HepG2 (cell line): ENCODE data around the gene ABCF1. TPM values are rescaled to one million over a fixed set of nuclear protein-coding genes. Genes with fewer than 3 reads are reported as not detected.

ENCODE experiments used
- ATAD3A ChIP-seq: sonication (generic); formaldehyde crosslinking; IDR thresholded peaks from 2 replicates; pipeline ENCODE4 v1.4.0; 2020; ENCODE audit warnings: missing genetic modification reagents
- DPF2 ChIP-seq: sonication (generic); formaldehyde crosslinking; IDR thresholded peaks from 2 replicates; pipeline ENCODE4 v1.4.0; 2020; ENCODE audit warnings: mild to moderate bottlenecking, low read depth, missing genetic modification reagents, borderline replicate concordance
- ERF ChIP-seq: IDR thresholded peaks from 2 replicates; pipeline ENCODE4 v1.6.1; 2018; ENCODE audit warnings: missing biosample characterization, missing genetic modification reagents
- HOXA5 ChIP-seq: sonication (generic); formaldehyde crosslinking; IDR thresholded peaks from 2 replicates; pipeline ENCODE4 v1.4.0; 2020; ENCODE audit warnings: missing genetic modification reagents
- MED8 ChIP-seq: sonication (generic); formaldehyde crosslinking; IDR thresholded peaks from 2 replicates; pipeline ENCODE4 v1.8.1; 2023; ENCODE audit warnings: mild to moderate bottlenecking, missing genetic modification reagents; ENCODE audit not compliant: insufficient replicate concordance
- MLXIP ChIP-seq: sonication (generic); formaldehyde crosslinking; IDR thresholded peaks from 2 replicates; pipeline ENCODE4 v1.9.0; 2021; ENCODE audit warnings: missing genetic modification reagents, borderline replicate concordance
- PHF20 ChIP-seq: sonication (generic); formaldehyde crosslinking; IDR thresholded peaks from 2 replicates; pipeline ENCODE4 v1.5.0; 2020; ENCODE audit warnings: mild to moderate bottlenecking, missing genetic modification reagents
- RARG ChIP-seq: sonication (generic); formaldehyde crosslinking; IDR thresholded peaks from 2 replicates; pipeline ENCODE4 v1.4.0; 2020; ENCODE audit warnings: low read depth, mild to moderate bottlenecking, missing genetic modification reagents
- SOX6 ChIP-seq, 2 experiments: fragments of 450-650 bp in 1 of 2; sonication (generic) in 1 of 2; formaldehyde crosslinking in 1 of 2; IDR thresholded peaks; 2 replicates each; pipeline versions ENCODE4 v1.4.0 to v1.6.1; 2017 to 2020; ENCODE audit warnings: antibody characterized with exemption in 1 of 2, mild to moderate bottlenecking in 1 of 2, missing genetic modification reagents in 1 of 2
- THAP8 ChIP-seq: sonication (generic); formaldehyde crosslinking; IDR thresholded peaks from 2 replicates; pipeline ENCODE4 v1.5.1; 2020; ENCODE audit warnings: missing genetic modification reagents, mild to moderate bottlenecking, borderline replicate concordance
- TSC22D2 ChIP-seq: sonication (generic); formaldehyde crosslinking; IDR thresholded peaks from 2 replicates; pipeline ENCODE4 v1.5.1; 2020; ENCODE audit warnings: missing genetic modification reagents, mild to moderate bottlenecking, borderline replicate concordance
- ZFP41 ChIP-seq: sonication (generic); formaldehyde crosslinking; IDR thresholded peaks from 2 replicates; pipeline ENCODE4 v1.4.0; 2020; ENCODE audit warnings: mild to moderate bottlenecking, missing genetic modification reagents, borderline replicate concordance
- ZFP90 ChIP-seq: sonication (generic); formaldehyde crosslinking; IDR thresholded peaks from 2 replicates; pipeline ENCODE4 v1.8.0; 2022; ENCODE audit warnings: missing genetic modification reagents, mild to moderate bottlenecking, inconsistent platforms, borderline replicate concordance
- ZNF414 ChIP-seq: sonication (generic); formaldehyde crosslinking; IDR thresholded peaks from 2 replicates; pipeline ENCODE4 v1.5.0; 2020; ENCODE audit warnings: missing genetic modification reagents
- ZNF432 ChIP-seq: sonication (generic); formaldehyde crosslinking; IDR thresholded peaks from 2 replicates; pipeline ENCODE4 v1.5.0; 2020; ENCODE audit warnings: missing genetic modification reagents, mild to moderate bottlenecking, borderline replicate concordance
- ZNF629 ChIP-seq: sonication (generic); formaldehyde crosslinking; conservative IDR thresholded peaks from 2 replicates; pipeline ENCODE4 v1.5.0; 2020; ENCODE audit warnings: missing genetic modification reagents
- ZNF646 ChIP-seq: sonication (generic); formaldehyde crosslinking; IDR thresholded peaks from 2 replicates; pipeline ENCODE4 v1.9.0; 2021; ENCODE audit warnings: mild to moderate bottlenecking, missing genetic modification reagents
- ZNF713 ChIP-seq: sonication (generic); formaldehyde crosslinking; IDR thresholded peaks from 2 replicates; pipeline ENCODE4 v1.4.0; 2020; ENCODE audit warnings: mild to moderate bottlenecking, missing genetic modification reagents
- polyA plus RNA-seq, 8 experiments: library from polyadenylated mRNA; depleted of rRNA in 3 of 8; stranded (reverse) in 7 of 8; unstranded in 1 of 8; fragments of >200 nt; fragmentation: Illumina TruSeq in 4 of 8; extraction: Trizol in 4 of 8; gene quantifications; 2 replicates each; pipeline versions ENCODE4 v1.2.1 to v1.2.3, GENCODE V29; 2011 to 2016; ENCODE audit warnings: low read depth in 4 of 8, missing spikeins in 1 of 8, mixed read lengths in 1 of 8; ENCODE audit not compliant: insufficient read depth in 1 of 8
- total RNA-seq, 5 experiments: library from RNA; depleted of rRNA; stranded (reverse); fragments of >200 nt; fragmentation: Illumina TruSeq; extraction: Trizol; gene quantifications; 2 replicates each; pipeline ENCODE4 v1.2.3, GENCODE V29; 2016; ENCODE audit warnings: low read depth in 1 of 5

The ABCF1 gene
- total and polyA plus RNA-seq, 2 of the 13 experiments (the other 11 are each of a cell fraction or from before 2014, with no cell fraction given): 25.4 to 98.9 TPM

- TF ChIP-seq ZNF432: no peak
- TF ChIP-seq ERF (CRISPR knock-in tag): peak; percentile 98
- TF ChIP-seq MED8 (CRISPR knock-in tag): peak; percentile 81
- no peak for TF ChIP-seq RARG (CRISPR knock-in tag)
- no peak for TF ChIP-seq DPF2 (CRISPR knock-in tag)
- peak; percentile 86 for TF ChIP-seq ZFP90 (CRISPR knock-in tag)
- TF ChIP-seq ZFP41 (CRISPR knock-in tag): peak; percentile 77; the same call in 1 of the 2 replicates
- peak; percentile 97 for TF ChIP-seq ZNF713 (CRISPR knock-in tag)
- no peak for TF ChIP-seq ATAD3A (CRISPR knock-in tag)
- no peak for TF ChIP-seq SOX6 (IDR thresholded peaks at IDR 0.05)
- TF ChIP-seq SOX6 (CRISPR knock-in tag; IDR thresholded peaks at IDR 0.05): peak; percentile 89
- no peak for TF ChIP-seq THAP8 (CRISPR knock-in tag)
- no peak; the same call in none of the 2 replicates for TF ChIP-seq TSC22D2 (CRISPR knock-in tag)
- TF ChIP-seq MLXIP (CRISPR knock-in tag): peak; percentile 46; the same call in 1 of the 2 replicates
- TF ChIP-seq PHF20 (CRISPR knock-in tag): peak; percentile 90
- TF ChIP-seq HOXA5 (CRISPR knock-in tag): peak; percentile 97
- TF ChIP-seq ZNF646 (CRISPR knock-in tag): no peak
- peak; percentile 76; the same call in 1 of the 2 replicates for TF ChIP-seq ZNF414 (CRISPR knock-in tag)
- TF ChIP-seq ZNF629 (CRISPR knock-in tag): 0 out of 2 replicates have a peak, but pooled peaks have one; percentile 18
These were observed at the start of gene ABCF1 (continued) for GRCh38 chr6:30571075-30571761.
